Liver (tissue), 9 donors: ENCODE measurements around the gene NAGLU. TPM values are rescaled to one million over a fixed set of nuclear protein-coding genes. Genes with fewer than 3 reads are reported as not detected.
A peak's percentile ranks its signal among the peaks of the same experiment; 100 is the strongest.

Experiments used
- DNase-seq: peaks from one replicate; pipeline ENCODE4 v3.0.0-alpha.2; 2017; ENCODE audit warnings: low spot score
- H3K27ac ChIP-seq, 2 donors: one replicate each; pipeline ENCODE4 v1.7.0; 2013; ENCODE audit warnings: inconsistent platforms in 2 of 2, low read length in 2 of 2, control low read depth in 1 of 2, low read depth in 1 of 2, mild to moderate bottlenecking in 1 of 2
- H3K27me3 ChIP-seq, 4 donors: one replicate each; pipeline versions ENCODE4 v1.6.1 to v1.7.0; 2013; ENCODE audit warnings: low read length in 3 of 4, inconsistent platforms in 1 of 4, mild to moderate bottlenecking in 1 of 4, moderate library complexity in 1 of 4; ENCODE audit not compliant: control insufficient read depth in 4 of 4, insufficient read depth in 4 of 4
- H3K36me3 ChIP-seq, 4 donors: one replicate each; pipeline versions ENCODE4 v1.6.1 to v1.7.0; 2013; ENCODE audit warnings: low read length in 3 of 4, mild to moderate bottlenecking in 3 of 4, low read depth in 1 of 4, moderate library complexity in 1 of 4; ENCODE audit not compliant: control insufficient read depth in 4 of 4, insufficient read depth in 3 of 4
- H3K4me1 ChIP-seq, 4 donors: one replicate each; pipeline versions ENCODE4 v1.6.1 to v1.7.0; 2013; ENCODE audit warnings: low read length in 3 of 4, mild to moderate bottlenecking in 3 of 4, moderate library complexity in 1 of 4; ENCODE audit not compliant: control insufficient read depth in 4 of 4, insufficient read depth in 4 of 4
- H3K4me3 ChIP-seq, 3 donors: one replicate each; pipeline versions ENCODE4 v1.6.1 to v1.7.0; 2013; ENCODE audit warnings: low read length in 3 of 3, control low read depth in 1 of 3, low read depth in 1 of 3, mild to moderate bottlenecking in 1 of 3
- H3K9ac ChIP-seq, 2 donors: one replicate each; pipeline ENCODE4 v1.7.0; 2013; ENCODE audit warnings: low read length in 2 of 2, mild to moderate bottlenecking in 2 of 2, moderate library complexity in 2 of 2, control low read depth in 1 of 2, low read depth in 1 of 2
- H3K9me3 ChIP-seq, 4 donors: one replicate each; pipeline versions ENCODE4 v1.6.1 to v1.7.0; 2013; ENCODE audit warnings: low read length in 3 of 4; ENCODE audit not compliant: control insufficient read depth in 4 of 4
- EGR1 ChIP-seq, 2 donors: IDR thresholded peaks; 2 replicates each; pipeline ENCODE4 v1.6.1; 2016 to 2018; ENCODE audit warnings: antibody characterized with exemption in 2 of 2, low read depth in 2 of 2
- FOXA1 ChIP-seq: IDR thresholded peaks from 2 replicates; pipeline ENCODE4 v1.6.1; 2016; ENCODE audit warnings: antibody characterized with exemption
- FOXA2 ChIP-seq: IDR thresholded peaks from 2 replicates; pipeline ENCODE4 v1.6.1; 2016; ENCODE audit warnings: antibody characterized with exemption
- GABPA ChIP-seq, 2 donors: IDR thresholded peaks in 1 of 2; conservative IDR thresholded peaks in 1 of 2; 2 replicates each; pipeline ENCODE4 v1.6.1; 2016; ENCODE audit warnings: antibody characterized with exemption in 2 of 2, mild to moderate bottlenecking in 1 of 2, moderate library complexity in 1 of 2
- HNF4A ChIP-seq, 2 donors: conservative IDR thresholded peaks; 2 replicates each; pipeline ENCODE4 v1.6.1; 2016; ENCODE audit warnings: antibody characterized with exemption in 2 of 2, mild to moderate bottlenecking in 2 of 2
- HNF4G ChIP-seq: IDR thresholded peaks from 2 replicates; pipeline ENCODE4 v1.6.1; 2016; ENCODE audit warnings: antibody characterized with exemption
- JUND ChIP-seq, 2 donors: IDR thresholded peaks; 2 replicates each; pipeline ENCODE4 v1.6.1; 2016; ENCODE audit warnings: antibody characterized with exemption in 2 of 2
- NR2F2 ChIP-seq: IDR thresholded peaks from 2 replicates; pipeline ENCODE4 v1.6.1; 2016; ENCODE audit warnings: antibody characterized with exemption
- RAD21 ChIP-seq, 2 donors: IDR thresholded peaks; 2 replicates each; pipeline ENCODE4 v1.6.1; 2016; ENCODE audit warnings: antibody characterized with exemption in 2 of 2, mild to moderate bottlenecking in 2 of 2
- RXRA ChIP-seq, 2 donors: IDR thresholded peaks; 2 replicates each; pipeline ENCODE4 v1.6.1; 2017 to 2018; ENCODE audit warnings: antibody characterized with exemption in 2 of 2, mild to moderate bottlenecking in 1 of 2
- SP1 ChIP-seq: IDR thresholded peaks from 2 replicates; pipeline ENCODE4 v1.6.1; 2018; ENCODE audit warnings: antibody characterized with exemption, mild to moderate bottlenecking
- TAF1 ChIP-seq: conservative IDR thresholded peaks from 2 replicates; pipeline ENCODE4 v1.6.1; 2016; ENCODE audit warnings: antibody characterized with exemption, mild to moderate bottlenecking
- YY1 ChIP-seq: IDR thresholded peaks from 2 replicates; pipeline ENCODE4 v1.6.1; 2016; ENCODE audit warnings: antibody characterized with exemption, mild to moderate bottlenecking
- WGBS: extraction: QIAGEN DNeasy Blood & Tissue Kit; methylation state at CpG from one replicate; pipeline ENCODE4 v1.1.7; 2013; 5-methylcytosine and 5-hydroxymethylcytosine counted together
- polyA plus RNA-seq, 2 donors: library from polyadenylated mRNA; stranded (reverse) in 1 of 2; unstranded in 1 of 2; fragments of 200-250 nt in 1 of 2; fragments of >200 nt in 1 of 2; fragmentation: Nextera tagmentation in 1 of 2; extraction: Ambion mirVana in 1 of 2; gene quantifications; one replicate each; pipeline versions ENCODE4 v1.2.1 to v1.2.3, GENCODE V29; 2013 to 2015
- total RNA-seq, 2 donors: library from RNA; depleted of rRNA; stranded (reverse); fragments of >200 nt; gene quantifications; one replicate each; pipeline ENCODE4 v1.2.3, GENCODE V29; 2014
- TF ChIP-seq, protein P1 (sequence below): fragments of 150-350 bp; IDR thresholded peaks from 2 replicates; pipeline ENCODE4 v1.5.1; 2017; ENCODE audit warnings: improper control_type of control experiment, low read depth, low read length; ENCODE audit not compliant: missing input control
- TF ChIP-seq, protein P2 (sequence below): IDR thresholded peaks from 2 replicates; pipeline ENCODE4 v1.6.1; 2016; ENCODE audit warnings: antibody characterized with exemption
- TF ChIP-seq, protein P3 (sequence below): IDR thresholded peaks from 2 replicates; pipeline ENCODE4 v1.6.1; 2016; ENCODE audit warnings: antibody characterized with exemption
- TF ChIP-seq, protein P4 (sequence below): IDR thresholded peaks from 2 replicates; pipeline ENCODE4 v1.6.1; 2016; ENCODE audit warnings: antibody characterized with exemption, mild to moderate bottlenecking
- TF ChIP-seq, protein P5 (sequence below): IDR thresholded peaks from 2 replicates; pipeline ENCODE4 v1.6.1; 2016; ENCODE audit warnings: antibody characterized with exemption
- donor health status: healthy.
- donor health status: healthy.
- donor health status: healthy.
- donor health status: healthy.
- donor health status: healthy.

The NAGLU gene
- total and polyA plus RNA-seq, 4 donors: 15.5 to 41.2 (median 28.9) TPM

GRCh38 chr17:42541041-42541833, 5.2 kb downstream of the NAGLU start:
- Histone ChIP-seq H3K9ac (no peak overlapping the region), H3K4me3 (no peak overlapping the region), H3K4me1 (peaks cover 16 to 31% (median 25%) of the 10 kb centered on the region in 4 donors), H3K27ac (peak overlapping the region; percentile 67 to 81), H3K9me3 (no peaks in the 10 kb centered on the region), H3K36me3 (peaks cover 6 to 20% (median 12%) of the 10 kb centered on the region in 4 donors), H3K27me3 (no peaks in the 10 kb centered on the region)
- DNase-seq: no peak
- WGBS: 66% methylated on average over 17 of the region's 17 CpGs
- no peak for TF ChIP-seq YY1
- peak in 1 of 2 donors; percentile 13 for TF ChIP-seq EGR1 (IDR thresholded peaks at IDR 0.05; ENCODE audit: low read depth in 2 of 2)
- TF ChIP-seq, protein P1, sequence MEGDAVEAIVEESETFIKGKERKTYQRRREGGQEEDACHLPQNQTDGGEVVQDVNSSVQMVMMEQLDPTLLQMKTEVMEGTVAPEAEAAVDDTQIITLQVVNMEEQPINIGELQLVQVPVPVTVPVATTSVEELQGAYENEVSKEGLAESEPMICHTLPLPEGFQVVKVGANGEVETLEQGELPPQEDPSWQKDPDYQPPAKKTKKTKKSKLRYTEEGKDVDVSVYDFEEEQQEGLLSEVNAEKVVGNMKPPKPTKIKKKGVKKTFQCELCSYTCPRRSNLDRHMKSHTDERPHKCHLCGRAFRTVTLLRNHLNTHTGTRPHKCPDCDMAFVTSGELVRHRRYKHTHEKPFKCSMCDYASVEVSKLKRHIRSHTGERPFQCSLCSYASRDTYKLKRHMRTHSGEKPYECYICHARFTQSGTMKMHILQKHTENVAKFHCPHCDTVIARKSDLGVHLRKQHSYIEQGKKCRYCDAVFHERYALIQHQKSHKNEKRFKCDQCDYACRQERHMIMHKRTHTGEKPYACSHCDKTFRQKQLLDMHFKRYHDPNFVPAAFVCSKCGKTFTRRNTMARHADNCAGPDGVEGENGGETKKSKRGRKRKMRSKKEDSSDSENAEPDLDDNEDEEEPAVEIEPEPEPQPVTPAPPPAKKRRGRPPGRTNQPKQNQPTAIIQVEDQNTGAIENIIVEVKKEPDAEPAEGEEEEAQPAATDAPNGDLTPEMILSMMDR: no peak
- TF ChIP-seq, protein P2, sequence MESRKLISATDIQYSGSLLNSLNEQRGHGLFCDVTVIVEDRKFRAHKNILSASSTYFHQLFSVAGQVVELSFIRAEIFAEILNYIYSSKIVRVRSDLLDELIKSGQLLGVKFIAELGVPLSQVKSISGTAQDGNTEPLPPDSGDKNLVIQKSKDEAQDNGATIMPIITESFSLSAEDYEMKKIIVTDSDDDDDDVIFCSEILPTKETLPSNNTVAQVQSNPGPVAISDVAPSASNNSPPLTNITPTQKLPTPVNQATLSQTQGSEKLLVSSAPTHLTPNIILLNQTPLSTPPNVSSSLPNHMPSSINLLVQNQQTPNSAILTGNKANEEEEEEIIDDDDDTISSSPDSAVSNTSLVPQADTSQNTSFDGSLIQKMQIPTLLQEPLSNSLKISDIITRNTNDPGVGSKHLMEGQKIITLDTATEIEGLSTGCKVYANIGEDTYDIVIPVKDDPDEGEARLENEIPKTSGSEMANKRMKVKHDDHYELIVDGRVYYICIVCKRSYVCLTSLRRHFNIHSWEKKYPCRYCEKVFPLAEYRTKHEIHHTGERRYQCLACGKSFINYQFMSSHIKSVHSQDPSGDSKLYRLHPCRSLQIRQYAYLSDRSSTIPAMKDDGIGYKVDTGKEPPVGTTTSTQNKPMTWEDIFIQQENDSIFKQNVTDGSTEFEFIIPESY: peak; percentile 18
- TF ChIP-seq HNF4A (conservative IDR thresholded peaks at IDR 0.05): peak; percentile 58 to 76
- no peak for TF ChIP-seq NR2F2
- TF ChIP-seq TAF1: no peak
- TF ChIP-seq, protein P3, sequence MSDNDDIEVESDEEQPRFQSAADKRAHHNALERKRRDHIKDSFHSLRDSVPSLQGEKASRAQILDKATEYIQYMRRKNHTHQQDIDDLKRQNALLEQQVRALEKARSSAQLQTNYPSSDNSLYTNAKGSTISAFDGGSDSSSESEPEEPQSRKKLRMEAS: peak; percentile 72
- TF ChIP-seq, protein P4, sequence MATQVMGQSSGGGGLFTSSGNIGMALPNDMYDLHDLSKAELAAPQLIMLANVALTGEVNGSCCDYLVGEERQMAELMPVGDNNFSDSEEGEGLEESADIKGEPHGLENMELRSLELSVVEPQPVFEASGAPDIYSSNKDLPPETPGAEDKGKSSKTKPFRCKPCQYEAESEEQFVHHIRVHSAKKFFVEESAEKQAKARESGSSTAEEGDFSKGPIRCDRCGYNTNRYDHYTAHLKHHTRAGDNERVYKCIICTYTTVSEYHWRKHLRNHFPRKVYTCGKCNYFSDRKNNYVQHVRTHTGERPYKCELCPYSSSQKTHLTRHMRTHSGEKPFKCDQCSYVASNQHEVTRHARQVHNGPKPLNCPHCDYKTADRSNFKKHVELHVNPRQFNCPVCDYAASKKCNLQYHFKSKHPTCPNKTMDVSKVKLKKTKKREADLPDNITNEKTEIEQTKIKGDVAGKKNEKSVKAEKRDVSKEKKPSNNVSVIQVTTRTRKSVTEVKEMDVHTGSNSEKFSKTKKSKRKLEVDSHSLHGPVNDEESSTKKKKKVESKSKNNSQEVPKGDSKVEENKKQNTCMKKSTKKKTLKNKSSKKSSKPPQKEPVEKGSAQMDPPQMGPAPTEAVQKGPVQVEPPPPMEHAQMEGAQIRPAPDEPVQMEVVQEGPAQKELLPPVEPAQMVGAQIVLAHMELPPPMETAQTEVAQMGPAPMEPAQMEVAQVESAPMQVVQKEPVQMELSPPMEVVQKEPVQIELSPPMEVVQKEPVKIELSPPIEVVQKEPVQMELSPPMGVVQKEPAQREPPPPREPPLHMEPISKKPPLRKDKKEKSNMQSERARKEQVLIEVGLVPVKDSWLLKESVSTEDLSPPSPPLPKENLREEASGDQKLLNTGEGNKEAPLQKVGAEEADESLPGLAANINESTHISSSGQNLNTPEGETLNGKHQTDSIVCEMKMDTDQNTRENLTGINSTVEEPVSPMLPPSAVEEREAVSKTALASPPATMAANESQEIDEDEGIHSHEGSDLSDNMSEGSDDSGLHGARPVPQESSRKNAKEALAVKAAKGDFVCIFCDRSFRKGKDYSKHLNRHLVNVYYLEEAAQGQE: no peak
- TF ChIP-seq JUND (IDR thresholded peaks at IDR 0.05): peak; percentile 64 to 86
- TF ChIP-seq, protein P5, sequence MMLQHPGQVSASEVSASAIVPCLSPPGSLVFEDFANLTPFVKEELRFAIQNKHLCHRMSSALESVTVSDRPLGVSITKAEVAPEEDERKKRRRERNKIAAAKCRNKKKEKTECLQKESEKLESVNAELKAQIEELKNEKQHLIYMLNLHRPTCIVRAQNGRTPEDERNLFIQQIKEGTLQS: no peak
- no peak for TF ChIP-seq RAD21 (IDR thresholded peaks at IDR 0.05)
- peak; percentile 77 for TF ChIP-seq SP1
- peak; percentile 35 for TF ChIP-seq HNF4G
- no peak for TF ChIP-seq FOXA2
- no peak for TF ChIP-seq FOXA1
- TF ChIP-seq RXRA (IDR thresholded peaks at IDR 0.05): peak; percentile 71 to 88
- TF ChIP-seq GABPA (IDR thresholded peaks at IDR 0.05 in 1 of 2, conservative IDR thresholded peaks at IDR 0.05 in 1 of 2): peak in 1 of 2 donors; percentile 33
